ENCODE results near the gene RBM47. TPM values are rescaled to one million over a fixed set of nuclear protein-coding genes. Genes with fewer than 3 reads are reported as not detected.
"Not testable (repeated sequence)": the region's sequence is repeated elsewhere in the genome, so short reads cannot be mapped to it uniquely, and the experiment has no call there.

RBM47 gene
- total RNA-seq, 1 donor from 2014 or later, result 105 TPM

- H3K9me3 ChIP-seq, result no peaks in the 10 kb centered on the region
- H3K36me3 ChIP-seq, result no peaks in the 10 kb centered on the region
- TF ChIP-seq CTCF (IDR thresholded peaks at IDR 0.05), result no peak
- peaks cover 7% of the 10 kb centered on the region for H3K4me1 ChIP-seq
- no peak for DNase-seq
- no peak overlapping the region for H3K4me3 ChIP-seq
- peak overlapping the region; percentile 6 for H3K27ac ChIP-seq
- no peak for ATAC-seq
- intact Hi-C loops (cut with DNase I), result no loop called here
- no peaks in the 10 kb centered on the region for H3K27me3 ChIP-seq
Observed at GRCh38 chr4:40395166-40395900, 234.3 kb downstream of the RBM47 start.

- no peak for ATAC-seq
Observed at GRCh38 chr4:40394236-40394635, 235.4 kb downstream of the RBM47 start.

GRCh38 chr4:40392241-40392640 is 237.4 kb downstream of the RBM47 start:
- H3K27ac ChIP-seq, result peak overlapping the region; percentile 30
- ATAC-seq, result peak; percentile 11
- H3K9me3 ChIP-seq; H3K36me3 ChIP-seq; H3K4me3 ChIP-seq; DNase-seq; H3K4me1 ChIP-seq; intact Hi-C loops (cut with DNase I); H3K27me3 ChIP-seq: not testable (repeated sequence)

More at GRCh38 chr4:40394236-40394635, 235.4 kb downstream of the RBM47 start:
- Histone ChIP-seq H3K4me3 (no peak overlapping the region), H3K36me3 (no peaks in the 10 kb centered on the region), H3K27ac (no peak overlapping the region), H3K9me3 (no peaks in the 10 kb centered on the region), H3K27me3 (no peaks in the 10 kb centered on the region), H3K4me1 (peaks cover 7% of the 10 kb centered on the region)
- intact Hi-C loops (cut with DNase I), result no loop called here
- no peak for TF ChIP-seq CTCF (IDR thresholded peaks at IDR 0.05)
- DNase-seq, result no peak

- Histone ChIP-seq H3K4me1 (peaks cover 2% of the 10 kb centered on the region), H3K9me3 (no peaks in the 10 kb centered on the region), H3K4me3 (no peak overlapping the region), H3K27ac (no peak overlapping the region), H3K36me3 (no peaks in the 10 kb centered on the region), H3K27me3 (no peaks in the 10 kb centered on the region)
- TF ChIP-seq CTCF (IDR thresholded peaks at IDR 0.05), result no peak
- ATAC-seq, result no peak
- no peak for DNase-seq
- intact Hi-C loops (cut with DNase I), result no loop called here
Observed at GRCh38 chr4:40389986-40390385, 239.7 kb downstream of the RBM47 start.

- DNase-seq, result no peak
- H3K36me3 ChIP-seq, result no peaks in the 10 kb centered on the region
- H3K27me3 ChIP-seq, result no peaks in the 10 kb centered on the region
- no peak overlapping the region for H3K4me3 ChIP-seq
- intact Hi-C loops (cut with DNase I), result no loop called here
- peaks cover 2% of the 10 kb centered on the region for H3K4me1 ChIP-seq
- H3K9me3 ChIP-seq, result no peaks in the 10 kb centered on the region
- ATAC-seq, result peak; percentile 76
- no peak overlapping the region for H3K27ac ChIP-seq
- no peak for TF ChIP-seq CTCF (IDR thresholded peaks at IDR 0.05)
Observed at GRCh38 chr4:40388239-40388638, 241.4 kb downstream of the RBM47 start.

- H3K9me3 ChIP-seq, result no peaks in the 10 kb centered on the region
- H3K27ac ChIP-seq, result no peak overlapping the region
- no peak for TF ChIP-seq CTCF (IDR thresholded peaks at IDR 0.05)
- ATAC-seq (no peak), DNase-seq (no peak)
- intact Hi-C loops (cut with DNase I), result no loop called here
- no peaks in the 10 kb centered on the region for H3K36me3 ChIP-seq
- no peak overlapping the region for H3K4me3 ChIP-seq
- no peaks in the 10 kb centered on the region for H3K27me3 ChIP-seq
- H3K4me1 ChIP-seq, result no peaks in the 10 kb centered on the region
Observed at GRCh38 chr4:40380647-40381046, 249.0 kb downstream of the RBM47 start.

Measured in upper lobe of right lung (tissue), 1 donor.